ENCODE measurements around the gene SCUBE1. TPM values are rescaled to one million over a fixed set of nuclear protein-coding genes. Genes with fewer than 3 reads are reported as not detected.

The SCUBE1 gene
- polyA plus RNA-seq, 1 of the 3 experiments (the other 2 are of a cell fraction) = 0.56 TPM

DNA sequence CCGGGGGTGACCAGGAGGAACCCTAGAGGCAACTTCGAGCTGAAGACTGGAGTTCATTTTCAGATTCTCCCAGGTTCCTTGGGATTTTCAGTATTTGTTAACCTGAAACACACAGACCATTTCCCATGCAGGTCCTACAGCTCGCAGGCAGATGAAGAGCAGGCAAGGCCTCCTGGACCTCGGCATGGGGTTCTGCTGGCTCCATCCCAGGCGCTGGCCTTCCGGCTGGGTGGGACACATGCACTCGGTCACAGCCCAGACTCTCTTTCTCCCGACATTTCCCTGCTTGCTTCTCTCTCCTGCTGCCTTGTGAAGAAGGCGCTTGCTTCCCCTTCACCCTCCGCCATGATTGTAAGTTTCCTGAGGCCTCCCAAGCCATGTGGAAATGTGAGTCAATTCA is 140.8 kb downstream of the SCUBE1 start (continued):
- TF ChIP-seq CTCF (IDR thresholded peaks at IDR 0.05) = no peak
- TF ChIP-seq, protein P1, sequence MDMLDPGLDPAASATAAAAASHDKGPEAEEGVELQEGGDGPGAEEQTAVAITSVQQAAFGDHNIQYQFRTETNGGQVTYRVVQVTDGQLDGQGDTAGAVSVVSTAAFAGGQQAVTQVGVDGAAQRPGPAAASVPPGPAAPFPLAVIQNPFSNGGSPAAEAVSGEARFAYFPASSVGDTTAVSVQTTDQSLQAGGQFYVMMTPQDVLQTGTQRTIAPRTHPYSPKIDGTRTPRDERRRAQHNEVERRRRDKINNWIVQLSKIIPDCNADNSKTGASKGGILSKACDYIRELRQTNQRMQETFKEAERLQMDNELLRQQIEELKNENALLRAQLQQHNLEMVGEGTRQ (IDR thresholded peaks at IDR 0.05; ENCODE audit: borderline replicate concordance, low read depth, low read length) = no peak

DNA sequence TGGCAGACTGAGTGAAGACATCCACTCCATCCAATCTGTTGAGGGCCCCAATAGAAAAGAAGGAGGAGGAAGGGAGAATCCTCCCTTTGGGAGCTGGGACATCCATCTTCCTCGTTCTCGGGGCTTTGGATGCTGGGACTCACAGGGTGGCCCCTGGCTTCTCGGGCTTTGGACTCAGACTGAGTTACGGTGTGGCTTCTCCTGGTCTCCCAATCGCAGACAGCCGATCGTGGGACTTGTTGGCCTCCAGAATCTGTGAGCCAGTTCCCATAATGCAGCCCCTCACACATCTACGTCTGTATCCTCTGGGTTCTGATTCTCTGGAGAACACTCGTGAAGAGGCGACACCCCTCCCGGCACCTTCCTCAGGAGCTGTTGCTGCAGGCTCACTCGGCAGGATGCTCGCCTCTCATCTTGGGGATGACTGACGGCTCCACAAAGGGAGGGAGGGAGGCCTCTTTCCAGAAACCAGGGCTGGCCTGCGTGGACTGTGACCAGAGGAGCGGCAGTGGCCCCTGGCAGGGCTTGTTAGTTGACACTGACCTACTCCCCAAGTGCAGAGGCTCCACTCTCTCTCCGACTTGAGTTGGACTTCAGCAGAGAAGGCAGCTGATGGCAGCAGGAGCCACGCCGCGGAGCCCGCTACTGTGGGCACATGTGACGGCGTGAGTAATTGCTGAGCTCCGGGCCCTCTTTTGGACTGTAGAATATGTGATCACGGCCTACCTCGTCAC is 141.5 kb downstream of the SCUBE1 start:
- H3K4me2 ChIP-seq = no peak overlapping the region
- no peak for TF ChIP-seq RXRA (IDR thresholded peaks at IDR 0.05; ENCODE audit: borderline replicate concordance, low read depth)
- TF ChIP-seq MEF2A (IDR thresholded peaks at IDR 0.05; ENCODE audit: borderline replicate concordance, low read depth) = no peak
- no peak for TF ChIP-seq USF1 (IDR thresholded peaks at IDR 0.05; ENCODE audit: borderline replicate concordance, low read depth)
- TF ChIP-seq, protein P2, sequence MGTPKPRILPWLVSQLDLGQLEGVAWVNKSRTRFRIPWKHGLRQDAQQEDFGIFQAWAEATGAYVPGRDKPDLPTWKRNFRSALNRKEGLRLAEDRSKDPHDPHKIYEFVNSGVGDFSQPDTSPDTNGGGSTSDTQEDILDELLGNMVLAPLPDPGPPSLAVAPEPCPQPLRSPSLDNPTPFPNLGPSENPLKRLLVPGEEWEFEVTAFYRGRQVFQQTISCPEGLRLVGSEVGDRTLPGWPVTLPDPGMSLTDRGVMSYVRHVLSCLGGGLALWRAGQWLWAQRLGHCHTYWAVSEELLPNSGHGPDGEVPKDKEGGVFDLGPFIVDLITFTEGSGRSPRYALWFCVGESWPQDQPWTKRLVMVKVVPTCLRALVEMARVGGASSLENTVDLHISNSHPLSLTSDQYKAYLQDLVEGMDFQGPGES (IDR thresholded peaks at IDR 0.05; ENCODE audit: low read depth, low read length) = no peak
- TF ChIP-seq SIN3A (IDR thresholded peaks at IDR 0.05; ENCODE audit: borderline replicate concordance, low read depth, low read length) = no peak
- TF ChIP-seq GATA2 (CRISPR knock-in tag; IDR thresholded peaks at IDR 0.05) = no peak
- no peak for TF ChIP-seq ELF1 (IDR thresholded peaks at IDR 0.05)
- no peak for TF ChIP-seq TCF12 (IDR thresholded peaks at IDR 0.05)
- no peak for TF ChIP-seq TEAD4 (IDR thresholded peaks at IDR 0.05; ENCODE audit: borderline replicate concordance, insufficient read depth)
- no peak for TF ChIP-seq RFX5 (IDR thresholded peaks at IDR 0.05; ENCODE audit: low read length)
- no peak for TF ChIP-seq FOXM1 (IDR thresholded peaks at IDR 0.05; ENCODE audit: low read depth)
- TF ChIP-seq REST (IDR thresholded peaks at IDR 0.05; ENCODE audit: low read depth, low read length) = no peak
- H4K20me1 ChIP-seq (ENCODE audit: insufficient read depth) = no peaks in the 10 kb centered on the region
- no peak overlapping the region for H3K9ac ChIP-seq
- ChIA-PET CTCF (interaction anchor here (0.6 to 2.0 kb wide), 2 partner anchors 14 to 145 kb away, joined by 3 to 6 read pairs; partner anchors contain the start of gene TTLL12), POLR2A (no interaction called here)
- H3K4me1 ChIP-seq (ENCODE audit: control insufficient read depth in 1 of 2, insufficient read depth in 2 of 2, low read depth in 1 of 2, low read length in 1 of 2) = no peaks in the 10 kb centered on the region; a peak in 1 of 4 replicates
- no peak overlapping the region for H3K27ac ChIP-seq (ENCODE audit: low read depth in 2 of 2, low read length in 1 of 2)
- no peak for DNase-seq
- H2AFZ ChIP-seq (ENCODE audit: low read depth) = no peak overlapping the region
- no peaks in the 10 kb centered on the region for H3K9me3 ChIP-seq
- H3K9me2 ChIP-seq = no peaks in the 10 kb centered on the region
- no peaks in the 10 kb centered on the region for H3K27me3 ChIP-seq (ENCODE audit: insufficient read depth)
- H3K4me3 ChIP-seq (ENCODE audit: low read depth in 2 of 2, low read length in 1 of 2) = no peak overlapping the region
- no peaks in the 10 kb centered on the region for H3K36me3 ChIP-seq (replicated peaks in 1 of 2; ENCODE audit: control insufficient read depth in 1 of 2, insufficient read depth in 2 of 2, low read length in 1 of 2)
- WGBS (ENCODE audit: low lambda C conversion rate) = 79% methylated on average over 2 of the region's 26 CpGs
- H3K79me2 ChIP-seq (ENCODE audit: insufficient read depth) = no peaks in the 10 kb centered on the region
- H3F3A ChIP-seq (replicated peaks; ENCODE audit: insufficient read depth) = no peaks in the 10 kb centered on the region

Data from SK-N-SH (cell line).